ENCODE measurements around the gene PLEKHA6.

Gene PLEKHA6

DNA sequence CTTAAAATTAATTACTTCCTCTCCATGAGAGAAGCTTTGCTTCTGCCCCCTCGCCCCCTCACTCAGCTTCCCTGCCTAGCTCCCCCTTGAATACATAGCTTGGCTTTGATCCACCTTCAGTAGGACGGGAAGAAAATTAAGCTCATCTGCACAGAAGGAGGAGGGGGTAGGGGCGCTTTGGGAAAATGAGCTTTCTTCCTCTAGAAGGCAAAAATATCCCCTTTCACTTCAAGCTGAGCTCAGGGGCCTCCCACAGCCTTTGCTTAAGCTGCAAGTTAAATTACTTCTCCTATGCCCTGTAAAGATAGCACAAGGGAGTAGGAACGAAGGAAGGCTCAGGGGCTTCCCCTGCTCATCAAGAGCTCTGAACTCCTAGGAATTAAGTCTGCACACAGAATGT lies 80.8 kb downstream of the PLEKHA6 start:
- TF ChIP-seq, protein P1, sequence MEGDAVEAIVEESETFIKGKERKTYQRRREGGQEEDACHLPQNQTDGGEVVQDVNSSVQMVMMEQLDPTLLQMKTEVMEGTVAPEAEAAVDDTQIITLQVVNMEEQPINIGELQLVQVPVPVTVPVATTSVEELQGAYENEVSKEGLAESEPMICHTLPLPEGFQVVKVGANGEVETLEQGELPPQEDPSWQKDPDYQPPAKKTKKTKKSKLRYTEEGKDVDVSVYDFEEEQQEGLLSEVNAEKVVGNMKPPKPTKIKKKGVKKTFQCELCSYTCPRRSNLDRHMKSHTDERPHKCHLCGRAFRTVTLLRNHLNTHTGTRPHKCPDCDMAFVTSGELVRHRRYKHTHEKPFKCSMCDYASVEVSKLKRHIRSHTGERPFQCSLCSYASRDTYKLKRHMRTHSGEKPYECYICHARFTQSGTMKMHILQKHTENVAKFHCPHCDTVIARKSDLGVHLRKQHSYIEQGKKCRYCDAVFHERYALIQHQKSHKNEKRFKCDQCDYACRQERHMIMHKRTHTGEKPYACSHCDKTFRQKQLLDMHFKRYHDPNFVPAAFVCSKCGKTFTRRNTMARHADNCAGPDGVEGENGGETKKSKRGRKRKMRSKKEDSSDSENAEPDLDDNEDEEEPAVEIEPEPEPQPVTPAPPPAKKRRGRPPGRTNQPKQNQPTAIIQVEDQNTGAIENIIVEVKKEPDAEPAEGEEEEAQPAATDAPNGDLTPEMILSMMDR (conservative IDR thresholded peaks at IDR 0.05; ENCODE audit: low read depth, low read length), result no peak
- Histone ChIP-seq H3K27me3 (ENCODE audit: insufficient read depth, low read depth) (peaks cover 39% of the 10 kb centered on the region; the same call in 1 of the 2 replicates), H3K36me3 (ENCODE audit: insufficient read depth) (no peaks in the 10 kb centered on the region), H3K9ac (no peak overlapping the region), H3K4me3 (IDR thresholded peaks at IDR 0.05; ENCODE audit: insufficient read depth, low read depth, low read length) (no peak overlapping the region), H3K4me2 (no peak overlapping the region), H3K79me2 (ENCODE audit: insufficient read depth, low read depth) (no peaks in the 10 kb centered on the region), H3K4me1 (ENCODE audit: low read depth, poor library complexity, severe bottlenecking) (no peaks in the 10 kb centered on the region), H3K27ac (no peak overlapping the region), H4K20me1 (ENCODE audit: insufficient read depth) (no peaks in the 10 kb centered on the region), H2AFZ (ENCODE audit: low read depth) (no peak overlapping the region)

DNA sequence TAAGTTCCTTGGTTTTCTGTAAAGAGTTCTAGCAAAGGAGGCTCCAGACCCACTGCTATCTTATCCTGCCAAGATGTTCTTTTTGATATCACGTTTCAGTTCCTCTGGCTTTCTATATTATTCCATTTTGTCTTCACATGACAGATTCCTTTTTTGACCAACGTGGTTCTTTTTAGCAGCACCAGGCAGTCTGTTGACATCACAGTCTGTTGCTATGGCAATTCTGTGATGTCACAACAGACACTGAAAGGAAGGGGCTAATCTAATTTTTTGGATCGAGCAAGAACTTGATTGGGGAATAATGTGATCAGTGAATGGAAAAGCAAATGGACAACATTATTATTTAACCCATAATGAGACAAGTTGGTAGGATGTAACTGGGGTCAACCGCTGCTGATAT lies 81.5 kb downstream of the PLEKHA6 start:
- no peaks in the 10 kb centered on the region for H3K79me2 ChIP-seq (ENCODE audit: insufficient read depth, low read depth)
- no peak overlapping the region for H3K9ac ChIP-seq
- no peaks in the 10 kb centered on the region for H3K4me1 ChIP-seq (ENCODE audit: low read depth, poor library complexity, severe bottlenecking)
- H2AFZ ChIP-seq (ENCODE audit: low read depth), result no peak overlapping the region
- H3K4me2 ChIP-seq, result no peak overlapping the region
- H3K36me3 ChIP-seq (ENCODE audit: insufficient read depth), result no peaks in the 10 kb centered on the region
- TF ChIP-seq, protein P1 (conservative IDR thresholded peaks at IDR 0.05; ENCODE audit: low read depth, low read length), result no peak
- no peak overlapping the region for H3K27ac ChIP-seq
- peaks cover 39% of the 10 kb centered on the region; the same call in 1 of the 2 replicates for H3K27me3 ChIP-seq (ENCODE audit: insufficient read depth, low read depth)
- H4K20me1 ChIP-seq (ENCODE audit: insufficient read depth), result no peaks in the 10 kb centered on the region
- no peak overlapping the region for H3K4me3 ChIP-seq (IDR thresholded peaks at IDR 0.05; ENCODE audit: insufficient read depth, low read depth, low read length)

DNA sequence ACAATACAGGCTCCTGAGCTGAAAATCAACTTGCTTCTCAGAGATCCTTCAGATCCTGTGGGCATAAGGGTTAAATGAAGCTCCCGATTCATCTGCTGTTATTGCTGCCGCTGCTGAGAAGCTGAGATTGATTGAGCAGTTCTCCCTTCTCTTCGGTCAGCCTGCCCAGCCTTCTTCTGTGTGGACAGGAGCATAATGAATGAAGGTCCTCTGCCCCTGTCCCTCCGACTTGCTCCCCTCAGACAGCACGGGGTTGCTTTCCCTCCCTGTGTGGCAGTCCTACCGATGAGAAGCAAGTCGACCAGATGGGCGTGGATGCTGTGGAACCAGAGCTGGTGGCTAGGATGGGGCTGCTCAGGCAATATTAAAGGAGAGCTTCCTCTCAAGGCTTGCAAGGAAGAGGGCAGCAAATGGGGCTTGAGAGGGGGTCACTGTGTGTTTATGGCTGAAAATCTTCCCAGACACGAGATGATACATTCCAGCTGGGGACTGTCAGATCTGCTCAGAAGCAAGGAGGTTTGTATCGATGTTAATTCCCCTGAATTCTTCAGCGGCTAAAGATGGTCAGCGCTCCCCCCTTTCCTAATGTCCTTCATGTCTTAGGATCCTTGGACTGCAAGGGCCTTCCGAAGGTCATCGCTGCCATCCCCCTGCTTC lies 82.0 kb downstream of the PLEKHA6 start:
- H2AFZ ChIP-seq (ENCODE audit: low read depth), result no peak overlapping the region
- no peaks in the 10 kb centered on the region for H3K4me1 ChIP-seq (ENCODE audit: low read depth, poor library complexity, severe bottlenecking)
- no peak overlapping the region for H3K4me3 ChIP-seq (IDR thresholded peaks at IDR 0.05; ENCODE audit: insufficient read depth, low read depth, low read length)
- no peak overlapping the region for H3K4me2 ChIP-seq
- H3K27me3 ChIP-seq (ENCODE audit: insufficient read depth, low read depth), result peaks cover 39% of the 10 kb centered on the region; the same call in 1 of the 2 replicates
- no peak overlapping the region for H3K27ac ChIP-seq
- no peak overlapping the region for H3K9ac ChIP-seq
- no peaks in the 10 kb centered on the region for H3K79me2 ChIP-seq (ENCODE audit: insufficient read depth, low read depth)
- TF ChIP-seq, protein P1 (conservative IDR thresholded peaks at IDR 0.05; ENCODE audit: low read depth, low read length), result no peak
- no peaks in the 10 kb centered on the region for H4K20me1 ChIP-seq (ENCODE audit: insufficient read depth)
- H3K36me3 ChIP-seq (ENCODE audit: insufficient read depth), result no peaks in the 10 kb centered on the region

DNA sequence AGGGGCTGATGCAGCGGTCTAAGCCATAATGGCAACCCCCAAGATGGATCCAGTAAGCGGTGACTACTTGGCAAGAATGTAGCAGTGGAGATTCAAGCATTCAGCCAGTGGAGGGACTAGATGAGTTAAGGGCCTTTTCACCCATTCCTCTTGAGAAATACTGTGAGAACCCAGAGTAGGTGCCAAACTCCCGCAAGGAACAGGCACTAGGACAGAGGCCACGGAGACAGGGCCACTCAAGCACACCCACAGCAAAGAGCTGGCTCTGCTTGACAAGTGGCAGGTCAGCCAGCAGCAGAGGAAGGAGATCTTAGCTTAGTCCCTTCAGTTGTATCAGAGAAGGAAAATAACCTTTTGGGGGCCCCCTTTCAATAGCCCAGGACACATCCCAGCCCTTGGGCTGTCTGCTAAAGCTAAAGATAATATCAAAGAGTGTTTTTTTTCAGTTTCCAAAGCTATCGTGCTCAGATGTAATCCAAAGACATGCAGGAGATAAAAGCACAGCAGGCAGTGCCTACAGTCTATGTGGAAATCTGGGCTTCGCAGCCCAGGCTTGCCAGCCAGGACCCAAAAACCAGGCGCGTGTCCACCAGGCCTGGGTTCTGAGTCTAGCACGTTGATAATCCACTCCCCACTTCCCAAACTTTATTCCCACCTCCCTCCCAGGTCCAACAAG lies 83.9 kb downstream of the PLEKHA6 start:
- Histone ChIP-seq H3K4me3 (IDR thresholded peaks at IDR 0.05; ENCODE audit: insufficient read depth, low read depth, low read length) (no peak overlapping the region), H3K27ac (no peak overlapping the region), H4K20me1 (ENCODE audit: insufficient read depth) (no peaks in the 10 kb centered on the region), H2AFZ (ENCODE audit: low read depth) (no peak overlapping the region), H3K79me2 (ENCODE audit: insufficient read depth, low read depth) (no peaks in the 10 kb centered on the region), H3K36me3 (ENCODE audit: insufficient read depth) (no peaks in the 10 kb centered on the region), H3K4me1 (ENCODE audit: low read depth, poor library complexity, severe bottlenecking) (no peaks in the 10 kb centered on the region), H3K9ac (no peak overlapping the region), H3K4me2 (no peak overlapping the region), H3K27me3 (ENCODE audit: insufficient read depth, low read depth) (peaks cover 37% of the 10 kb centered on the region; the same call in 1 of the 2 replicates)
- TF ChIP-seq, protein P1 (conservative IDR thresholded peaks at IDR 0.05; ENCODE audit: low read depth, low read length), result no peak

All from KMS-11 (cell line).